ENCODE data around the gene AATK.

AATK gene

DNA sequence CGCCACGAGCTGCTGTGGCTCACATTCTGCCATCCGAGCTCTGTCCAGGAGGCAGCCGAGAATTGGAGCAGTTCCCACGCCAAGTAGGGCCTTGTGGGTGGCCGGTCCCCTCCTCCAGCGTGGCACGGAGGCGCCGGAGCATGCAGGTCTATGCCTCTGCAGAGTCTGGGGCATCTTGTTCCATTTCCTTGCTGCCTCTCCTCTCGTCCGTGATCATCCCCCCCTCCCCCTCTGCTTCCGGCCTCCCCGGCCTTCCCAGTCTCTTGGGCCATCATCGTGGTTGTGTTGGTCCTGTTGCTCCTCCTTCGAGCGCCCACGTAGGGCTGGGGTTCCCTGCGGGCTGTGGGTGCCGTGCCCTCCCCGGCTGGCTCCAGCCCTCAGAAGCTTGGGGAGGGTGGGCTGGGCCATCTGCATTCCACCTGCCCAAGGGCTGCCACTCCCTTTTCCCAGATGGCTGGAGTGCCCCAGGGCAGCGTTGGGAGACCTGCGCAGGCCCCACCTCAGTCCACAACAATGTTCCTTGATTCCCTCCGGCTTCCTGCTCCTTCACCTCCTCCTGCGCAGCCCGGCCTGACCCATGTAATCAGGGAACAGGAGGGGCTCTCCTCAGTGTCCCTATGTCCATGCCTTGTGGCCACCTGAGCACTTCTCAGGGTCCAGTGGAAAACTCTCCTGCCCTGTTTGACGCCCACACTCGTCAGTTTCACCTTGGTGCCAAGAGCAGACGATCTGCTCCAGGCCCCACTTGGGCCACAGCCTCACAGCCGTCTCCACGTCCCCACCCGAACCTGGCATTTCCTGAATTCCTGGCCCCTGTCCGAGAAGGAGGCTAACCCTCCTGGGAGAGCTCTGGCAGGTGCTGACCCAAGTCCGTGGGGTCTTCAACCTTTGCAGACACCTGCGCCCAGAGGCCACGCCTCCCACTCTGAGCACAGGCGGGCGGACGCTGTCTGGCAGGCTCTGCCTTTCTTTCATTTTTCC lies 94.0 kb downstream of the AATK start:
- DNase-seq (ENCODE audit: low read depth) = no peak

DNA sequence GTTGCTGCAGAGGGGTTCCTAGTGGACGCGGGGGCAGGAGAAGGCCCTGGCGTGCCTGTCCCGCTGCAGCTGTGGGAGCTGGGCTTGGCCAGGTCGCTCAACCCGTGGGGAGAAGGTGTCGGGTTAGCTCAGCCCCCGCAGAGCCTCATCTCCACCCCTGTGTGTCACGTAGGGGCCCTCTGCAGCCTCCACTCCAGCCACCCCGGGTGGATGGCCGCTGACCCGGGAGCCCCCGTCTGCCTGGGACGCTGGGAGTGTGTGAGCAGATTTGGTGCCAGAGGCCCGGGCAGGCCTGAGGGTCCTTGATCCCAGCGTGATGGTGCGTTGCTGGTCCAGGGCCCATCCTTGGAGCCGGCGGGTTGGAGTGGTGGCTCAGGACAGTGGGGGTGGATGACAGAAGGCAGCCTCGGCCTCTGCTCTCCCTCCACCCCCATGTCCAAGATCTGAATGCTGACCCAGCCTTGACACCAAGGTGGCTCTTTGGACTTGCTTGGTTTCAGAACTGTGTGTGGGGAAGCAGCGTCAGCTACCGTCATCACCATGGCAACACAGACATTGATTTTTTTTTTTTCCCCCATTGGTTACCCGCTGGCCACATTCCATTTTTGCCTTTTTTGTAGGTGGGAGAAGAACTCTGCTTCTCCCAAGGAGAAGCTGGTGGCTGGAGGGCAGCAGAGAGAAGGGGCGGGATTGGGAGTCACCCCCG lies 95.3 kb downstream of the AATK start:
- no peak for DNase-seq (ENCODE audit: low read depth)

DNA sequence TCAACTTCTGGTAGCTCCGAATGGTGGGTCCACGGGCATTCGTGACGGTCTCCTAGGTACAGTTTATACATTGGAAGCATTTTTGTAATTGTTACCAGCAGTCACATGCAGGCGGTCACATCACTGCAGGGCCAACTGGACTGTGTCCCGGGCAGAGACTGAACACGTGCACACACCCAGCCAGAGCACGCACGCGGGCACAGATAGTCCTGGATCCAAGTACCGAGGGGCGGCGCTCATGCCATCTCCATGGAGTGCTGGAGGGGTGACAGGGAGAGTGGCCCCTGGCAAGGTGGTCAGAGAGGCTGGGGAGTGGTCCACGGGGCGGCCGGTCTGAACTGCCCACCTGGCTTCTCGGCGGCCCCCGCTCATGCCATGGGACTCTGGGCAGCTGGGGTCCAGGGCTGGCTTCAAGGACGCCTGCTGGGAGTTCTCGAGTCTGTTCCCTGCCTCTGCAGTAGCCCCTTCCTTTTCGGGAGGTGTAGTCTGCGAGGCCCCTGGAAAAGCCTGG lies 96.8 kb downstream of the AATK start:
- no peak for DNase-seq (ENCODE audit: low read depth)

- DNase-seq (ENCODE audit: low read depth) = no peak
These were observed 97.4 kb downstream of the AATK start for GRCh38 chr17:81068411-81069134.

DNA sequence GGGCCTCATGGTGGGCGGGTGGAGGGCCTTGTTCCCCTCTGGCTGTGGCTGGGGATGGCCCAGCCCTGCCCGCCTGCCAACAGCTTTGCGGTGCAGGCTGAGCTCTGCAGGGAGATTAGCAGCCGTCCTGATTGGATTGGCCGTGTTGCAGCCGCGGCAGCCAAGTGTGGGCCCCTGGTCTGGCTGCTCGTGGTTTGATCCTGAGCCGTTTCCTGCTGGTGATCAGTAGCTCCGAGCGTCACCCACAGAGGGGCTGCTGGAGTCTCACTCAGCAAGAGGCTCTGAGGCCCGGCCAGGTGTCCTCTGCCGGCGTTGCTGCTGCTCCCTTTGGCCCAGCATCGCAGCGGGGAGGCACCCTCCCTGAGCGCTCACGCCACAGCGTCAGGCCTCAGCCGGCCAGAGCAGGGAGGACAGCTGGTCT lies 98.6 kb downstream of the AATK start:
- DNase-seq (ENCODE audit: low read depth) = no peak
